WTC11 (cell line): Measurements from ENCODE around the gene MBD3L3. TPM values are rescaled to one million over a fixed set of nuclear protein-coding genes. Genes with fewer than 3 reads are reported as not detected.

ENCODE experiments used
- ATAC-seq: fragments of 200-7000 bp; cut with Tn5 transposase; 2 replicates; pipeline ENCODE4 v1.10.0; 2021; ENCODE audit warnings: mild to moderate bottlenecking, moderate library complexity
- CTCF ChIA-PET: fragments of 300-600 bp; sonication (Branson Sonifier 250); formaldehyde crosslinking; loops from one replicate; lab custom pipeline; 2021; ENCODE audit warnings: antibody characterized with exemption; lab: Charles Lee
- POLR2A ChIA-PET: fragments of 350-600 bp; sonication (Branson Sonifier 250); formaldehyde crosslinking; loops from one replicate; lab custom pipeline; 2021; ENCODE audit warnings: antibody characterized with exemption; lab: Charles Lee
- DNase-seq: peaks from one replicate; pipeline ENCODE4 v3.0.0; 2021; ENCODE audit warnings: low spot score
- H3K27ac Mint-ChIP-seq: 2 replicates; pipeline ENCODE4 v1.8.0; 2021; ENCODE audit warnings: mixed read lengths
- H3K27me3 Mint-ChIP-seq: 2 replicates; pipeline ENCODE4 v1.8.0; 2021; ENCODE audit warnings: low read depth, mild to moderate bottlenecking, moderate library complexity, mixed read lengths
- H3K36me3 Mint-ChIP-seq: 2 replicates; pipeline ENCODE4 v1.8.0; 2021; ENCODE audit warnings: mixed read lengths
- H3K4me1 Mint-ChIP-seq: 2 replicates; pipeline ENCODE4 v1.8.0; 2022; ENCODE audit warnings: mixed read lengths
- H3K4me3 Mint-ChIP-seq: 2 replicates; pipeline ENCODE4 v1.8.0; 2021; ENCODE audit warnings: mild to moderate bottlenecking, moderate library complexity, mixed read lengths
- H3K9me3 Mint-ChIP-seq: 2 replicates; pipeline ENCODE4 v1.8.0; 2021; ENCODE audit warnings: mixed read lengths
- CREB1 ChIP-seq: sonication (generic); formaldehyde crosslinking; IDR thresholded peaks from 2 replicates; pipeline ENCODE4 v1.8.0; 2023; ENCODE audit warnings: mild to moderate bottlenecking, missing genetic modification reagents
- EMX1 ChIP-seq: fragments of 250-450 bp; sonication (Bioruptor Pico); IDR thresholded peaks from 2 replicates; pipeline ENCODE4 v1.8.0; 2021; ENCODE audit warnings: mild to moderate bottlenecking
- ESRRA ChIP-seq: sonication (generic); formaldehyde crosslinking; IDR thresholded peaks from 2 replicates; pipeline ENCODE4 v1.8.1; 2022; ENCODE audit warnings: mild to moderate bottlenecking, missing genetic modification reagents, borderline replicate concordance
- ETV6 ChIP-seq: sonication (generic); formaldehyde crosslinking; IDR thresholded peaks from 2 replicates; pipeline ENCODE4 v1.8.1; 2022; ENCODE audit warnings: mild to moderate bottlenecking, missing genetic modification reagents
- GABPB1 ChIP-seq: sonication (generic); formaldehyde crosslinking; IDR thresholded peaks from 2 replicates; pipeline ENCODE4 v1.8.1; 2023; ENCODE audit warnings: mild to moderate bottlenecking, missing genetic modification reagents
- HMGA2 ChIP-seq: fragments of 250-450 bp; sonication (Bioruptor Pico); IDR thresholded peaks from 2 replicates; pipeline ENCODE4 v1.4.0; 2021; ENCODE audit warnings: mild to moderate bottlenecking, moderate library complexity
- IRF1 ChIP-seq: sonication (generic); formaldehyde crosslinking; IDR thresholded peaks from 2 replicates; pipeline ENCODE4 v1.8.0; 2023; ENCODE audit warnings: missing genetic modification reagents
- JUN ChIP-seq: sonication (generic); formaldehyde crosslinking; IDR thresholded peaks from 2 replicates; pipeline ENCODE4 v1.8.0; 2023; ENCODE audit warnings: mild to moderate bottlenecking, missing genetic modification reagents
- NFE2L1 ChIP-seq: sonication (generic); formaldehyde crosslinking; IDR thresholded peaks from 2 replicates; pipeline ENCODE4 v1.8.1; 2023; ENCODE audit warnings: missing genetic modification reagents
- NR2C2 ChIP-seq: sonication (generic); formaldehyde crosslinking; IDR thresholded peaks from 2 replicates; pipeline ENCODE4 v1.8.0; 2022; ENCODE audit warnings: mild to moderate bottlenecking, missing genetic modification reagents
- SOX15 ChIP-seq: fragments of 250-450 bp; sonication (Bioruptor Pico); IDR thresholded peaks from 2 replicates; pipeline ENCODE4 v1.9.0; 2021; ENCODE audit warnings: mild to moderate bottlenecking
- SP1 ChIP-seq: sonication (generic); formaldehyde crosslinking; conservative IDR thresholded peaks from 2 replicates; pipeline ENCODE4 v1.8.1; 2022; ENCODE audit warnings: missing genetic modification reagents
- TCF7 ChIP-seq: sonication (generic); formaldehyde crosslinking; IDR thresholded peaks from 2 replicates; pipeline ENCODE4 v1.8.0; 2022; ENCODE audit warnings: mild to moderate bottlenecking, low read depth, missing genetic modification reagents, moderate library complexity
- TEAD4 ChIP-seq: sonication (generic); formaldehyde crosslinking; IDR thresholded peaks from 2 replicates; pipeline ENCODE4 v1.8.0; 2022; ENCODE audit warnings: mild to moderate bottlenecking, missing genetic modification reagents
- ZNF121 ChIP-seq: sonication (generic); formaldehyde crosslinking; IDR thresholded peaks from 2 replicates; pipeline ENCODE4 v1.8.0; 2023; ENCODE audit warnings: missing genetic modification reagents
- ZNF232 ChIP-seq: sonication (generic); formaldehyde crosslinking; IDR thresholded peaks from 2 replicates; pipeline ENCODE4 v1.8.0; 2022; ENCODE audit warnings: mild to moderate bottlenecking, missing genetic modification reagents
- ZNF263 ChIP-seq: sonication (generic); formaldehyde crosslinking; IDR thresholded peaks from 2 replicates; pipeline ENCODE4 v1.8.1; 2022; ENCODE audit warnings: low read depth, mild to moderate bottlenecking, moderate library complexity, missing genetic modification reagents
- ZNF416 ChIP-seq: fragments of 250-450 bp; sonication (Bioruptor Pico); IDR thresholded peaks from 2 replicates; pipeline ENCODE4 v1.9.0; 2021; ENCODE audit warnings: mild to moderate bottlenecking, inconsistent platforms
- ZNF423 ChIP-seq: fragments of 250-450 bp; sonication (Bioruptor Pico); IDR thresholded peaks from 2 replicates; pipeline ENCODE4 v2.1.2; 2022; ENCODE audit warnings: mild to moderate bottlenecking, moderate library complexity
- total RNA-seq: library from RNA; stranded (reverse); gene quantifications from 3 replicates; pipeline ENCODE4 v1.2.3, GENCODE V29; 2021
- TF ChIP-seq, protein P1 (sequence below): sonication (generic); formaldehyde crosslinking; IDR thresholded peaks from 2 replicates; pipeline ENCODE4 v1.8.0; 2022; ENCODE audit warnings: mild to moderate bottlenecking, missing genetic modification reagents
- TF ChIP-seq, protein P2 (sequence below): fragments of 250-450 bp; sonication (Bioruptor Pico); IDR thresholded peaks from 2 replicates; pipeline ENCODE4 v1.9.0; 2021; ENCODE audit warnings: moderate library complexity, mild to moderate bottlenecking, inconsistent platforms, borderline replicate concordance
- TF ChIP-seq, protein P3 (sequence below): sonication (generic); formaldehyde crosslinking; IDR thresholded peaks from 2 replicates; pipeline ENCODE4 v1.8.1; 2023; ENCODE audit warnings: mild to moderate bottlenecking, missing genetic modification reagents, moderate library complexity
- TF ChIP-seq, protein P4 (sequence below): sonication (generic); formaldehyde crosslinking; IDR thresholded peaks from 2 replicates; pipeline ENCODE4 v1.8.1; 2022; ENCODE audit warnings: low read depth, missing genetic modification reagents, borderline replicate concordance

Gene MBD3L3
- total RNA-seq, 1 experiment from 2014 or later = not detected

DNA sequence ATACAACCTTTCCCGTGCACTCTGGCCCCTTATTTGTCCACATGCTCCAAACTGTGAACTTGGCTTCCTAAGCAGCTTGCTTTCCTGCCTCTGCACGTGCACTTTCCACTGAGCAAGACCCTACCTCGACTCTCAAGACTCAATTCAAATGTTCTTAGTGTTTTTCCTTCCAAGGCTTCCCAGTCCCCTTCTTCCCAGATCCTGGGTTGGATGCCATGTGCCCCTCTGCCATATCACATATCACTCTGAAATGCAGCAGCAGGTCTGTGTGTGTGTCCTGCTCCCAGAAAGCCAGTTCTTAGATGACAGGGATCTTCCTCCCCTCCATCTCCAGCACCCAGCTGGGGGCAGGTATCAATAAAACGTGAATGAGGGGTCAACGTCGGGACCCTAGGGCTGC is 14.1 kb upstream of the MBD3L3 start:
- DNase-seq (no peak), ATAC-seq (no peak)
- Mint-ChIP-seq H3K27ac (no peak overlapping the region), H3K9me3 (peaks cover 27% of the 10 kb centered on the region), H3K36me3 (peaks cover 40% of the 10 kb centered on the region), H3K4me3 (peak overlapping the region; percentile 36; the same call in 1 of the 2 replicates), H3K4me1 (no peaks in the 10 kb centered on the region), H3K27me3 (no peaks in the 10 kb centered on the region)
- CTCF ChIA-PET = no interaction called here
- no peak for TF ChIP-seq ZNF416 (CRISPR knock-in tag)
- TF ChIP-seq, protein P1, sequence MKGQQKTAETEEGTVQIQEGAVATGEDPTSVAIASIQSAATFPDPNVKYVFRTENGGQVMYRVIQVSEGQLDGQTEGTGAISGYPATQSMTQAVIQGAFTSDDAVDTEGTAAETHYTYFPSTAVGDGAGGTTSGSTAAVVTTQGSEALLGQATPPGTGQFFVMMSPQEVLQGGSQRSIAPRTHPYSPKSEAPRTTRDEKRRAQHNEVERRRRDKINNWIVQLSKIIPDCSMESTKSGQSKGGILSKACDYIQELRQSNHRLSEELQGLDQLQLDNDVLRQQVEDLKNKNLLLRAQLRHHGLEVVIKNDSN (CRISPR knock-in tag) = no peak
- no peak for TF ChIP-seq TEAD4 (CRISPR knock-in tag)
- TF ChIP-seq ZNF121 (CRISPR knock-in tag) = no peak
- TF ChIP-seq, protein P2, sequence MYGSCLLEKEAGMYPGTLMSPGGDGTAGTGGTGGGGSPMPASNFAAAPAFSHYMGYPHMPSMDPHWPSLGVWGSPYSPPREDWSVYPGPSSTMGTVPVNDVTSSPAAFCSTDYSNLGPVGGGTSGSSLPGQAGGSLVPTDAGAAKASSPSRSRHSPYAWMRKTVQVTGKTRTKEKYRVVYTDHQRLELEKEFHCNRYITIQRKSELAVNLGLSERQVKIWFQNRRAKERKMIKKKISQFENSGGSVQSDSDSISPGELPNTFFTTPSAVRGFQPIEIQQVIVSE = no peak
- no peak for TF ChIP-seq ZNF423 (CRISPR knock-in tag)
- no peak for TF ChIP-seq ZNF232 (CRISPR knock-in tag)
- no peak for TF ChIP-seq ZNF263 (CRISPR knock-in tag)
- TF ChIP-seq, protein P3, sequence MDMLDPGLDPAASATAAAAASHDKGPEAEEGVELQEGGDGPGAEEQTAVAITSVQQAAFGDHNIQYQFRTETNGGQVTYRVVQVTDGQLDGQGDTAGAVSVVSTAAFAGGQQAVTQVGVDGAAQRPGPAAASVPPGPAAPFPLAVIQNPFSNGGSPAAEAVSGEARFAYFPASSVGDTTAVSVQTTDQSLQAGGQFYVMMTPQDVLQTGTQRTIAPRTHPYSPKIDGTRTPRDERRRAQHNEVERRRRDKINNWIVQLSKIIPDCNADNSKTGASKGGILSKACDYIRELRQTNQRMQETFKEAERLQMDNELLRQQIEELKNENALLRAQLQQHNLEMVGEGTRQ = no peak
- no peak for TF ChIP-seq NFE2L1
- no peak for TF ChIP-seq SOX15 (CRISPR knock-in tag)
- POLR2A ChIA-PET = no interaction called here

DNA sequence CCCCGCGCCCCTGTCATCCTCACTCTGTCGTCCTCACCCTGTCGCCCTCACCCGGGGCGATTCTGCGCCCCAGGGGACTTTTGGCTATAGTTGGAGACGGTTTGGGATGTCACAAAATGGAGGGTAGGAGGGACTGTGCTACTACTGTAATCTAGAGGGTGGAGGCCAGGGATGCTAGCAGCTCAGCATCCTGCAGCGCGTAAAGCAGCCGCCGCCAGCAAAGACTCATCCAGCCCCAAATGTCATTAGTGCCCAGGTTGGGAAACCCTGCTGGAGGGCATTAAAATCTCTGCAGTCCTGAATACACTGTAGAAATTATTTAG is 11.4 kb upstream of the MBD3L3 start:
- CTCF ChIA-PET = interaction anchor here (1.0 to 1.5 kb wide), 5 partner anchors 30 to 336 kb away, joined by 3 to 11 read pairs (median 6); no protein-coding TSS in a partner anchor
- ATAC-seq = no peak
- H3K4me1 Mint-ChIP-seq = no peaks in the 10 kb centered on the region

DNA sequence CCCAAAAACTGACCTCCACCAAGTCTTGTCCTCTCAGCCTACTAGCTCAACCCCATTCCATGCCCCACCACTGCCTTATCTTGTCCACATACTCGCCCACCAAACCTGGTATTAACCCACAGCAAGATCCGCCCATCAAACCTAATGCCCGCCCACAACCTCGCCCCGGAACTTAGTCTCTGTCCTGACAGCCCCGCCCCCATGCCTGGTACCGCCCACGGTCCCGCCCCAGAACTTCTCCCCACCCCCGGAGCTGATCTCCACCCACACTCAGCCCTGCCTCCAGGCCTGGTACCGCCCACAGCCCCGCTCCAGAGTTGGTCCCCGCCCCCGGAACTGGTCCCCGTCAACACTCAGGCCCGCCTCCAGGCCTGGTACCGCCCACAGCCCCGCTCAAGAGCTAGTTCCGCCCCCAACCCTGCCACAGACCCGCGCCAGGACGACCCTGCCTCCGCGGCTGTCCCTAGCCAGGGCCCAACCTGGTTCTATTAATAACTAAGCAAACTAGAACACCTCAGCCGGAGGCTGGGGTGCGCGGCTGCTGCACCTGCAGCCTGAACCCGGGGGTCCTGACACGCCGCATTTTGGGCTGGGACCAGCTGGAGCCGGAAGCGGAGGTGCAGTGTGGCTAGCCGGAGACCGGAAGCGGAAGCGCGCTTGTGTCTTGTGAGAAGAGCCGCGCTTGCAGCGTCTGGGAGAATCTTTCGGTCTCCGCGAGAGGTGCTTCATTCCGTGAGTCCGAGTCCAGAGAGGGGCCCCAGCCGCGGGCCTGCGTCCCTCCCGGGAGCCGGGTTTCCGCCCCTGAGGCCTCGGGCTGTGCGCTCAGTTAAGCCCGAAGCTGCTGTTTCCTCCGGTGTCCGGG is 10.8 kb upstream of the MBD3L3 start, which contains the start of gene ZNF557:
ZNF557 (plus strand) TSS at position 662 of the 862 bp plus-strand sequence. CDS start 5,372 bp downstream, outside the sequence.
- POLR2A ChIA-PET = interaction anchor here (0.6 to 1.1 kb wide), 5 partner anchors 30 to 1165 kb away, joined by 3 to 4 read pairs (median 3); partner anchors contain the start of genes NDUFA11 and VMAC
- ATAC-seq = peak; percentile 100
- TF ChIP-seq HMGA2 (0 out of 2 replicates have a peak, but pooled peaks have one; percentile 19), CREB1 (no peak), JUN (CRISPR knock-in tag) (no peak), ESRRA (0 out of 2 replicates have a peak, but pooled peaks have one; percentile 29), ETV6 (CRISPR knock-in tag) (peak; percentile 32; the same call in 1 of the 2 replicates), NR2C2 (CRISPR knock-in tag) (no peak), GABPB1 (peak; percentile 56; the same call in 1 of the 2 replicates), TEAD4 (CRISPR knock-in tag) (no peak), SP1 (peak; percentile 63)
- TF ChIP-seq, protein P4, sequence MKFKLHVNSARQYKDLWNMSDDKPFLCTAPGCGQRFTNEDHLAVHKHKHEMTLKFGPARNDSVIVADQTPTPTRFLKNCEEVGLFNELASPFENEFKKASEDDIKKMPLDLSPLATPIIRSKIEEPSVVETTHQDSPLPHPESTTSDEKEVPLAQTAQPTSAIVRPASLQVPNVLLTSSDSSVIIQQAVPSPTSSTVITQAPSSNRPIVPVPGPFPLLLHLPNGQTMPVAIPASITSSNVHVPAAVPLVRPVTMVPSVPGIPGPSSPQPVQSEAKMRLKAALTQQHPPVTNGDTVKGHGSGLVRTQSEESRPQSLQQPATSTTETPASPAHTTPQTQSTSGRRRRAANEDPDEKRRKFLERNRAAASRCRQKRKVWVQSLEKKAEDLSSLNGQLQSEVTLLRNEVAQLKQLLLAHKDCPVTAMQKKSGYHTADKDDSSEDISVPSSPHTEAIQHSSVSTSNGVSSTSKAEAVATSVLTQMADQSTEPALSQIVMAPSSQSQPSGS = no peak
- Mint-ChIP-seq H3K36me3 (peaks cover 23% of the 10 kb centered on the region), H3K4me1 (no peaks in the 10 kb centered on the region), H3K27ac (peak within 1 kb of the TSS; percentile 91), H3K27me3 (no peaks in the 10 kb centered on the region), H3K4me3 (peak within 1 kb of the TSS; percentile 94), H3K9me3 (peaks cover 34% of the 10 kb centered on the region)
- peak; percentile 99 for DNase-seq
- CTCF ChIA-PET = interaction anchor here (0.5 to 1.5 kb wide), 12 partner anchors 24 to 1101 kb away, joined by 3 to 11 read pairs (median 4); a partner anchor contains a TSS

More for the DNA sequence above, 11.4 kb upstream of the MBD3L3 start:
- peaks cover 22% of the 10 kb centered on the region for H3K36me3 Mint-ChIP-seq
- POLR2A ChIA-PET = interaction anchor here (0.7 to 1.1 kb wide), 2 partner anchors 295 to 1166 kb away, joined by 3 to 4 read pairs; partner anchors contain the start of genes NDUFA11 and VMAC
- peak overlapping the region; percentile 94 for H3K4me3 Mint-ChIP-seq
- TF ChIP-seq EMX1 (CRISPR knock-in tag) (no peak), TCF7 (CRISPR knock-in tag) (no peak), IRF1 (CRISPR knock-in tag) (no peak), ESRRA (peak; percentile 2; the same call in 1 of the 2 replicates)
- no peak overlapping the region for H3K27ac Mint-ChIP-seq
- H3K9me3 Mint-ChIP-seq = peaks cover 28% of the 10 kb centered on the region
- no peak for DNase-seq
- H3K27me3 Mint-ChIP-seq = no peaks in the 10 kb centered on the region
